K562 (cell line): ENCODE measurements around the gene HSPA8. TPM values are rescaled to one million over a fixed set of nuclear protein-coding genes. Genes with fewer than 3 reads are reported as not detected.

Experiments used
- C11orf30 ChIP-seq: fragments of 450-650 bp; IDR thresholded peaks from 2 replicates; pipeline ENCODE4 v1.6.1; 2016; ENCODE audit warnings: low read depth, mild to moderate bottlenecking
- CREB5 ChIP-seq: fragments of 250-450 bp; sonication (Bioruptor Pico); IDR thresholded peaks from 2 replicates; pipeline ENCODE4 v1.5.0; 2020; ENCODE audit warnings: mild to moderate bottlenecking
- HDAC8 ChIP-seq: fragments of 450-650 bp; IDR thresholded peaks from 2 replicates; pipeline ENCODE4 v1.6.1; 2016; ENCODE audit warnings: mild to moderate bottlenecking, missing genetic modification characterization, moderate library complexity, missing compliant biosample characterization
- HIVEP1 ChIP-seq: fragments of 250-450 bp; sonication (Bioruptor Pico); IDR thresholded peaks from 2 replicates; pipeline ENCODE4 v1.4.0; 2020; ENCODE audit warnings: mild to moderate bottlenecking
- NUFIP1 ChIP-seq: fragments of 450-650 bp; IDR thresholded peaks from 2 replicates; pipeline ENCODE4 v1.6.1; 2018; ENCODE audit not compliant: partially characterized antibody
- PBX2 ChIP-seq, 2 experiments: IDR thresholded peaks in 1 of 2; conservative IDR thresholded peaks in 1 of 2; 2 replicates each; pipeline ENCODE4 v1.6.1; 2016; ENCODE audit warnings: low read depth in 2 of 2, mild to moderate bottlenecking in 1 of 2, missing compliant biosample characterization in 1 of 2, missing genetic modification characterization in 1 of 2, moderate library complexity in 1 of 2
- TBP ChIP-seq: optimal IDR thresholded peaks from 2 replicates; pipeline ENCODE3; 2011; ENCODE audit warnings: low read depth, low read length, improper control_type of control experiment
- TRIM24 ChIP-seq, 2 experiments: fragments of 450-650 bp; IDR thresholded peaks; 2 replicates each; pipeline ENCODE4 v1.6.1; 2016
- YY1 ChIP-seq, 3 experiments: IDR thresholded peaks; 2 replicates each; pipeline ENCODE4 v1.6.1; 2011; ENCODE audit warnings: low read length in 2 of 3, mild to moderate bottlenecking in 2 of 3, moderate library complexity in 2 of 3, borderline replicate concordance in 1 of 3, control low read depth in 1 of 3, low read depth in 1 of 3; ENCODE audit not compliant: insufficient read depth in 3 of 3, insufficient replicate concordance in 2 of 3, control insufficient read depth in 1 of 3, insufficient read length in 1 of 3; ENCODE audit errors: extremely low read depth in 1 of 3
- ZBTB40 ChIP-seq, 2 experiments: fragments of 450-650 bp in 1 of 2; sonication (generic) in 1 of 2; formaldehyde crosslinking in 1 of 2; IDR thresholded peaks; 2 replicates each; pipeline versions ENCODE4 v1.7.1 to v1.9.0; 2016 to 2022; ENCODE audit warnings: inconsistent platforms in 1 of 2, mild to moderate bottlenecking in 1 of 2, missing genetic modification reagents in 1 of 2
- ZNF121 ChIP-seq: sonication (generic); formaldehyde crosslinking; conservative IDR thresholded peaks from 2 replicates; pipeline ENCODE4 v1.8.0; 2022; ENCODE audit warnings: missing genetic modification reagents
- polyA plus RNA-seq, 8 experiments: library from polyadenylated mRNA; depleted of rRNA in 4 of 8; stranded (reverse) in 5 of 8; unstranded in 3 of 8; fragments of >200 nt; fragmentation: Nextera tagmentation in 2 of 8; fragmentation: Illumina TruSeq in 1 of 8; extraction: Ambion mirVana in 2 of 8; extraction: Trizol in 1 of 8; gene quantifications; 2 replicates each; pipeline versions ENCODE4 v1.2.1 to v1.2.3, GENCODE V29; 2011 to 2014; ENCODE audit warnings: inconsistent platforms in 1 of 8, missing spikeins in 1 of 8
- total RNA-seq, 7 experiments: library from RNA; depleted of rRNA in 6 of 7; stranded (reverse); fragments of >200 nt in 6 of 7; fragmentation: Illumina TruSeq in 2 of 7; extraction: Trizol in 2 of 7; gene quantifications; 2 replicates each; pipeline versions ENCODE4 v1.2.1 to v1.2.3, GENCODE V29; 2011 to 2021; ENCODE audit warnings: low replicate concordance in 1 of 7

The HSPA8 gene
- total and polyA plus RNA-seq, 9 of the 15 experiments (the other 6 are each of a cell fraction or from before 2014, with no cell fraction given): 1,250 to 3,966 (median 2,773) TPM

- TF ChIP-seq TBP (no peak), CREB5 (CRISPR knock-in tag) (no peak), C11orf30 (no peak), NUFIP1 (no peak), YY1 (IDR thresholded peaks at IDR 0.05; ENCODE audit: borderline replicate concordance in 1 of 3, control insufficient read depth in 1 of 3, extremely low read depth in 1 of 3, insufficient read depth in 3 of 3, insufficient read length in 1 of 3, insufficient replicate concordance in 2 of 3, low read depth in 1 of 3, low read length in 2 of 3) (peak in 2 of 3 experiments; percentile 65 to 86), HIVEP1 (no peak), HDAC8 (tag) (0 out of 2 replicates have a peak, but pooled peaks have one; percentile 14), PBX2 (CRISPR knock-in tag; IDR thresholded peaks at IDR 0.05; ENCODE audit: low read depth) (no peak), PBX2 (tag; conservative IDR thresholded peaks at IDR 0.05; ENCODE audit: low read depth) (no peak), TRIM24 (IDR thresholded peaks at IDR 0.05) (no peak), ZBTB40 (IDR thresholded peaks at IDR 0.05) (no peak), ZBTB40 (CRISPR knock-in tag; IDR thresholded peaks at IDR 0.05) (no peak), ZNF121 (no peak)
Observed at GRCh38 chr11:123062892-123063825, 1.2 kb upstream of the HSPA8 start (continued).
